Measurements from ENCODE around the gene AKNA.

DNA sequence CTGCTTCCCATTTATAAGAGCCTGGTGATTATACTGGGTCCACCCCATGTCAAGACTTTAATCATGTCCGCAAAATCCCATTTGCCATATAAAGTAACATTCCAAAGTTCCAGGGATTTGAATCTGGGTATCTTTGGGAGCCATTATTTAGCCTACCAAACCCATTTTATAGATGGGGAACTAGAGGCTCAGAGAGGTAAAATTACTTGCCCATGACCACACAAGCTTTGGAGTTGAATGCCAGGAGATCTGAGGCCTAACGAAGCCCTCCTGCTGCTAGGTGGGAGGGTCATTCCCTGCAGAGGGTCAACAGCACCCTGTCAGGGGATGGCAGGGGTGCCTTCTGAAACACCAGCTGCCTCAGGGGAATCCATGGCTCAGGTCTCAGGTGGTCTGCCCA lies 13.0 kb upstream of the AKNA start:
- TF ChIP-seq, protein P1, sequence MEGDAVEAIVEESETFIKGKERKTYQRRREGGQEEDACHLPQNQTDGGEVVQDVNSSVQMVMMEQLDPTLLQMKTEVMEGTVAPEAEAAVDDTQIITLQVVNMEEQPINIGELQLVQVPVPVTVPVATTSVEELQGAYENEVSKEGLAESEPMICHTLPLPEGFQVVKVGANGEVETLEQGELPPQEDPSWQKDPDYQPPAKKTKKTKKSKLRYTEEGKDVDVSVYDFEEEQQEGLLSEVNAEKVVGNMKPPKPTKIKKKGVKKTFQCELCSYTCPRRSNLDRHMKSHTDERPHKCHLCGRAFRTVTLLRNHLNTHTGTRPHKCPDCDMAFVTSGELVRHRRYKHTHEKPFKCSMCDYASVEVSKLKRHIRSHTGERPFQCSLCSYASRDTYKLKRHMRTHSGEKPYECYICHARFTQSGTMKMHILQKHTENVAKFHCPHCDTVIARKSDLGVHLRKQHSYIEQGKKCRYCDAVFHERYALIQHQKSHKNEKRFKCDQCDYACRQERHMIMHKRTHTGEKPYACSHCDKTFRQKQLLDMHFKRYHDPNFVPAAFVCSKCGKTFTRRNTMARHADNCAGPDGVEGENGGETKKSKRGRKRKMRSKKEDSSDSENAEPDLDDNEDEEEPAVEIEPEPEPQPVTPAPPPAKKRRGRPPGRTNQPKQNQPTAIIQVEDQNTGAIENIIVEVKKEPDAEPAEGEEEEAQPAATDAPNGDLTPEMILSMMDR (conservative IDR thresholded peaks at IDR 0.05): no peak
- no peak for TF ChIP-seq EZH2 (IDR thresholded peaks at IDR 0.05; ENCODE audit: low read depth)

Measured in PC-9 (cell line).